Heart right ventricle (tissue), 16 donors: ENCODE measurements around the gene LYSMD2. TPM values are rescaled to one million over a fixed set of nuclear protein-coding genes. Genes with fewer than 3 reads are reported as not detected.

Experiments used
- ATAC-seq, 8 donors: fragments of 200-7000 bp; cut with Tn5 transposase; one replicate each; pipeline ENCODE4 v1.9.1; 2020; ENCODE audit warnings: mild to moderate bottlenecking in 8 of 8, moderate library complexity in 8 of 8, moderate number of reproducible peaks in 1 of 8
- DNase-seq, 2 donors: peaks; one replicate each; pipeline ENCODE4 v3.0.0-alpha.2; 2020
- H3K27ac ChIP-seq, 10 donors: fragments of 200-600 bp; sonication (generic) in 2 of 10; one replicate each; pipeline versions ENCODE4 v1.5.0 to v1.8.0; 2020 to 2022; ENCODE audit warnings: mild to moderate bottlenecking in 3 of 10
- H3K27me3 ChIP-seq, 7 donors: fragments of 200-600 bp; one replicate each; pipeline ENCODE4 v1.8.0; 2021 to 2022; ENCODE audit warnings: mild to moderate bottlenecking in 2 of 7
- H3K36me3 ChIP-seq, 9 donors: fragments of 200-600 bp; sonication (generic) in 1 of 9; one replicate each; pipeline versions ENCODE4 v1.5.0 to v1.8.0; 2020 to 2022; ENCODE audit warnings: mild to moderate bottlenecking in 2 of 9
- H3K4me1 ChIP-seq, 9 donors: fragments of 200-600 bp; sonication (generic) in 1 of 9; one replicate each; pipeline versions ENCODE4 v1.5.0 to v1.8.0; 2020 to 2022; ENCODE audit warnings: mild to moderate bottlenecking in 4 of 9
- H3K4me3 ChIP-seq, 10 donors: fragments of 200-600 bp; sonication (generic) in 2 of 10; one replicate each; pipeline versions ENCODE4 v1.5.0 to v1.8.0; 2020 to 2022; ENCODE audit warnings: mild to moderate bottlenecking in 7 of 10, moderate library complexity in 2 of 10
- H3K9me3 ChIP-seq, 11 donors: fragments of 200-600 bp in 10 of 11; sonication (generic) in 2 of 11; one replicate each; pipeline versions ENCODE4 v1.5.0 to v1.8.0; 2013 to 2022; ENCODE audit warnings: mild to moderate bottlenecking in 2 of 11, control low read depth in 1 of 11, moderate library complexity in 1 of 11
- CTCF ChIP-seq, 9 donors: fragments of 200-600 bp; sonication (generic) in 2 of 9; IDR thresholded peaks; one replicate each; pipeline versions ENCODE4 v1.5.0 to v1.8.0; 2021 to 2022; ENCODE audit warnings: antibody characterized with exemption in 9 of 9, mild to moderate bottlenecking in 5 of 9, moderate library complexity in 1 of 9
- WGBS, 2 donors: extraction: QIAGEN DNeasy Blood & Tissue Kit; methylation state at CpG; one replicate each; pipeline ENCODE4 v1.1.7; 2013; ENCODE audit warnings: inconsistent platforms in 1 of 2; 5-methylcytosine and 5-hydroxymethylcytosine counted together
- intact Hi-C, 10 donors: fragments of 100-400 bp; cut with DNase I; formaldehyde crosslinking; loops; one replicate each; pipeline versions ENCODE4 v1.11.1 to v1.14.2; 2022
- polyA plus RNA-seq, 2 donors: library from polyadenylated mRNA; stranded (reverse); fragments of 200-250 nt; gene quantifications; one replicate each; pipeline ENCODE4 v1.2.3, GENCODE V29; 2013
- total RNA-seq, 10 donors: library from RNA; stranded (reverse); fragmentation: NEBNext Ultra II Directional in 3 of 10; extraction: Animal tissue kit (Norgen Biotek cat#: 25700) in 3 of 10; gene quantifications; one replicate each; pipeline versions ENCODE4 v1.2.1 to v1.2.4, GENCODE V29; 2021 to 2023
- donor health status: Arrhythmogenic right ventricular cardiomyopathy.
- donor health status: ischemic (EF 13 %, LVEDD 7.1; RV severe dilation, severe dysfunction).
- donor health status: healthy with polysubstance abuse.
- donor health status: DM: no; HTN: yes; CAD: no.
- donor health status: DM: no; HTN: no; CAD: no.
- donor health status: ischemic (EF 25% LVEDD 6.9; RV normal size, moderate dysfunction).
- donor health status: ischemic (EF 25% LVEDD 5.7; RV mildly dilated, moderate dysfunction).
- donor health status: healthy.
- donor health status: DM: yes; HTN: yes; CAD: no.
- donor health status: Ischemic cardiomyopathy.
- donor health status: ischemic (EF 35%, LVEDD 5.7; RV mildly dilated, moderate dysfunction).
- donor health status: nonischemic (EF 11% LVEDD 7.7; RV severe dilation, severe dysfunction).
- donor health status: DM: yes; HTN: yes; CAD: no.
- donor health status: PGD.
- donor health status: ischemic (EF 29% LVEDD 5.4; RV normal size, mild dysfunction).
- donor health status: nonischemic (EF 23%, LVEDD 6.1; RV moderate dilation, normal function).

Gene LYSMD2
- total and polyA plus RNA-seq, 12 donors = 1.7 to 8.6 (median 4.2) TPM

- intact Hi-C loops = loop anchor here in 1 of 10 donors (10.0 kb wide), 1 partner anchor 123 kb away; no protein-coding TSS in a partner anchor
- peaks cover 0 to 59% (median 22%) of the 10 kb centered on the region in 9 donors for H3K36me3 ChIP-seq
Observed at GRCh38 chr15:51781506-51781905, 44.1 kb upstream of the LYSMD2 start.

GRCh38 chr15:51780636-51781035 lies 43.2 kb upstream of the LYSMD2 start:
- Histone ChIP-seq H3K27ac (no peak overlapping the region), H3K27me3 (no peaks in the 10 kb centered on the region), H3K4me3 (no peak overlapping the region), H3K36me3 (peaks cover 0 to 54% (median 18%) of the 10 kb centered on the region in 9 donors), H3K9me3 (peaks cover 0 to 3% (median 0%) of the 10 kb centered on the region in 11 donors), H3K4me1 (peaks cover 0 to 11% (median 0%) of the 10 kb centered on the region in 9 donors)
- no peak for ATAC-seq
- 89 to 90% methylated on average over 1 of the region's 1 CpG for WGBS, 2 donors
- intact Hi-C loops = loop anchor here in 1 of 10 donors (10.0 kb wide), 1 partner anchor 124 kb away; no protein-coding TSS in a partner anchor
- no peak for DNase-seq
- no peak for TF ChIP-seq CTCF (IDR thresholded peaks at IDR 0.05)

More at GRCh38 chr15:51781506-51781905, 44.1 kb upstream of the LYSMD2 start:
- Histone ChIP-seq H3K4me1 (peaks cover 0 to 5% (median 0%) of the 10 kb centered on the region in 9 donors), H3K9me3 (peaks cover 0 to 3% (median 0%) of the 10 kb centered on the region in 11 donors), H3K27me3 (no peaks in the 10 kb centered on the region), H3K27ac (no peak overlapping the region), H3K4me3 (no peak overlapping the region)
- WGBS, 2 donors = 73 to 96% methylated on average over 2 of the region's 2 CpGs
- no peak for ATAC-seq
- no peak for TF ChIP-seq CTCF (IDR thresholded peaks at IDR 0.05)
- DNase-seq = no peak

GRCh38 chr15:51776952-51777569 lies 39.6 kb upstream of the LYSMD2 start:
- Histone ChIP-seq H3K9me3 (no peaks in the 10 kb centered on the region), H3K27me3 (no peaks in the 10 kb centered on the region), H3K27ac (no peak overlapping the region), H3K36me3 (peaks cover 0 to 53% (median 7%) of the 10 kb centered on the region in 9 donors), H3K4me1 (peaks cover 0 to 11% (median 0%) of the 10 kb centered on the region in 9 donors), H3K4me3 (no peak overlapping the region)
- DNase-seq (peak in 1 of 2 donors; percentile 80), ATAC-seq (peak; percentile 81 to 95 (median 90))
- whole genome bisulfite sequencing, 2 donors = 54 to 55% methylated on average over 6 of the region's 6 CpGs
- intact Hi-C loops = loop anchor here in 8 of 10 donors (1.0 to 10.0 kb wide), 3 partner anchors 52 to 127 kb away; no protein-coding TSS in a partner anchor
- peak; percentile 49 to 88 (median 80) for TF ChIP-seq CTCF (IDR thresholded peaks at IDR 0.05)

GRCh38 chr15:51775967-51776816 lies 38.7 kb upstream of the LYSMD2 start:
- ATAC-seq (peak in 7 of 8 donors; percentile 67 to 90 (median 86)), DNase-seq (peak in 1 of 2 donors; percentile 43)
- Histone ChIP-seq H3K27me3 (no peaks in the 10 kb centered on the region), H3K4me1 (peaks cover 0 to 11% (median 0%) of the 10 kb centered on the region in 9 donors), H3K36me3 (peaks cover 0 to 52% (median 7%) of the 10 kb centered on the region in 9 donors), H3K4me3 (no peak overlapping the region), H3K9me3 (no peaks in the 10 kb centered on the region), H3K27ac (no peak overlapping the region)
- intact Hi-C loops = loop anchor here in 6 of 10 donors (1.0 to 10.0 kb wide), 3 partner anchors 51 to 126 kb away; no protein-coding TSS in a partner anchor
- peak; percentile 45 to 82 (median 71) for TF ChIP-seq CTCF (IDR thresholded peaks at IDR 0.05)
- 59 to 63% methylated on average over 11 of the region's 11 CpGs for WGBS, 2 donors
